ENCODE data around the gene PUSL1.

PUSL1 gene

DNA sequence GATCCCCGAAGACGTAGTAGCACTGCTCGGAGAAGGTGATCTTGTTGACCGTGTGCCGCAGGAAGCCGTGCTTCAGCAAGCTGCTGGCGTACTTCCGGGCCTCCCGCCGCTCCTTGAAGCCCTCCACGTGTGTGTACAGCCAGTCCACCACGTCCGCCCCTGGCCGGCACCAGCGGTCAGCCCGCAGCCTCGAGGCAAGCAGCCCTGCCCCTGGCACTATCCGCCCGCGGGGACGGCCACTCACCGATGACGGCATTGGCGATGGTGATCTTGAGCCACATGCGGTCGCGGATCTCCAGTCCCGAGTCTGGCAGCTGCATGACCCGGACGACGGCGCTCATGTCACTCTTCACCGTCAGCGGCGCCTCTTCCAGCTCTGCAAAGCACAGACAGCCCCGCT is 29.9 kb downstream of the PUSL1 start:
- FAIRE-seq = no peak
- no peak for DNase-seq (ENCODE audit: insufficient read length)
- no peak for TF ChIP-seq POLR2AphosphoS5 (IDR thresholded peaks at IDR 0.05; ENCODE audit: low read depth, low read length)
- no peak for TF ChIP-seq TAF1 (IDR thresholded peaks at IDR 0.05; ENCODE audit: borderline replicate concordance, low read depth, low read length)
- TF ChIP-seq POLR2A (IDR thresholded peaks at IDR 0.05; ENCODE audit: low read depth, low read length) = no peak

DNA sequence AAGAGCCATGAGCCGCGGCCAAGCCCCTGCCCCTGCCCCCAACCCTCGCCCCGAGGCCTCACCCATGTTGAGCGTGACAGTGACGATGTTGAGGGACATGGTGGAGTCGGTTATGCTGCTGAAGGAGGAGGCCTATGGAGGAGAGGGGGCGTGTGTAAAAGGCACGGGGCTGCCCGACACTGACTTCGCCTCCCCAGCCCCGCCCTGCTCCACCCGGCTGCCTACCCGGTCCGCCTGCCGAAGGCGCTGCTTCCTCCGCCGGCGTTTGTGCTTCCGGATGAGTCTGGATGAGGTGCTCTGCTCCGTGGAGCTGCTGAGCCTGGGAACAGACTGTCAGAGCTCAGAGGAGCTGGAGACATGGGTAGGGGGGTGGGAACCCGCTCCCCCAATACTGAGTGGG is 31.8 kb downstream of the PUSL1 start:
- no peak for FAIRE-seq
- no peak for DNase-seq (ENCODE audit: insufficient read length)
- TF ChIP-seq TAF1 (IDR thresholded peaks at IDR 0.05; ENCODE audit: borderline replicate concordance, low read depth, low read length) (no peak), POLR2AphosphoS5 (IDR thresholded peaks at IDR 0.05; ENCODE audit: low read depth, low read length) (no peak), POLR2A (IDR thresholded peaks at IDR 0.05; ENCODE audit: low read depth, low read length) (no peak)

DNA sequence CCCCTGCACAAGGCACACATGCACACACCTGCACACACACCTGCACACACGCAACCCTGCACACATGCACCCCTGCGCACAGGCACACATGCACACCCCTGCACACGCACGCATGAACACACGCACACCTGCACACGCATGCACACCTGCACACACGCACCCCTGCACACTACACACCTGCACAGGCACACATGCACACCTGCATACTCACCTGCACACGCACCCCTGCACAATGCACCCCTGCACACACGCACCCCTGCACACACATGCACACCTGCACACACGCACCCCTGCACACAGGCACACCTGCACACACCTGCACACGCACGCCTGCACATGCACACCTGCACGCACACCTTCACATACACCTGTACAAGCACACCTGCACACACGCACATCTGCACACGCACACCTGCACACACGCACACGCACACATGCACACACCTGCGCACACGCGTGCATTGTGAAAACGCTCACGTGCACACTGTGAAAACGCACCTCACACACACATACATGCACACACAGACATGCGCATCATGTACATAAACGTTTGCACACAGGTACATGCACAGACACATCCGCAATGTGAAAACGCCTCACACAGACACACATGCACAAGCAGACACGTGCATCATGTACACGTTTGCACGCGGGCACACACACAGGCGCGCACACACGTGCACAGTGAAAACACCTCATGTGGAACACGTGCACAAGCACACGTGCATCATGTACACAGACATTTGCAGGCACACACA is 32.6 kb downstream of the PUSL1 start:
- DNase-seq (ENCODE audit: insufficient read length) (no peak), FAIRE-seq (no peak)
- TF ChIP-seq POLR2AphosphoS5 (IDR thresholded peaks at IDR 0.05; ENCODE audit: low read depth, low read length) (no peak), POLR2A (IDR thresholded peaks at IDR 0.05; ENCODE audit: low read depth, low read length) (no peak), TAF1 (IDR thresholded peaks at IDR 0.05; ENCODE audit: borderline replicate concordance, low read depth, low read length) (no peak)

DNA sequence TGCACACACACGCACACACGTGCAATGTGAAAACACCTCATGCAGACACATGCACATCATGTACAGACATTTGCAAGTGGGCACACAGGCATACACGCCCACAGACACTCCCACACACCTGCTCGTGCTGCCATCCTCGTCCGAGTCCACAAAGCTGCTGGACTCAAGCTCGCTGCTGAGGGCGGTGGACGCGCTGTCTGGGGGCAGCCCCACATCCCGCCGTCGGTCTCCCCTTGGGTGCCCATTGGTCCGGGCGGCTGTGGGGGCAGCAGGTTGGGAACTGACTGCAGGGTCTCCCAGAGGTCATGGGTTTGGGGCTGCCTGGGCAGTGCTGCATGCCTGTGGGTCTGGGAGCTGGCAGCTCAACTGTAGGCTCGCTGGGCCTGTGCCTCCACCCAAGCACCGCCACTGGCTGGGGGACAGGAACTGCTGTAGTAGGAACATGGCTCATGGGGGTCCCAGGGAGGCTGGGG is 33.2 kb downstream of the PUSL1 start:
- FAIRE-seq (no peak), DNase-seq (ENCODE audit: insufficient read length) (no peak)

DNA sequence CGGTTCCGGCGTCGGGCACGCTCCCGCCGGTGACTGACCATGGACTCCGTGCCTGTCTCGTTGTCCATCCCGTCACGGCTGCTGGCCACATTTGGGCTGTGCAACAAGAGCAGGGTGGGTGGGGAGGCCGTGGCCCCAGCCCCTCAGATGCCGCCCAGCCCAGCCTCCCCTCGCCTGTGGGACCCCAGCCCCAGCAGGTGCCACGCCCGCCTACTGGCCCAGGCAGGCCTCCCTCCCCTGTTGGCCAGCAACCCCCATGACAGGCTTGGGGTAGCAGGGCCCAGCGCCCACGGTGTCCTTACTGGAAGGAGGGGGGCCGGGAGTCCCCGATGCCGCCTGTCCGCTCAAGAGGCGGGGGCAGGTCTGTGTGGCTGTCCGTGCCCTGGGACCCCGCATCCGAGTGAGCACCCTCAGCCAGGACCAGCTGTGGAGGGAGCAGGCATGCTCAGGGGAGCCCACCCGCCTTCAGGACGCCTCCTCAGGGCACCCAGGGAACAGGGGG is 33.7 kb downstream of the PUSL1 start:
- no peak for FAIRE-seq
- DNase-seq (ENCODE audit: insufficient read length) = no peak
- no peak for TF ChIP-seq TAF1 (IDR thresholded peaks at IDR 0.05; ENCODE audit: borderline replicate concordance, low read depth, low read length)
- TF ChIP-seq POLR2AphosphoS5 (IDR thresholded peaks at IDR 0.05; ENCODE audit: low read depth, low read length) = no peak
- TF ChIP-seq POLR2A (IDR thresholded peaks at IDR 0.05; ENCODE audit: low read depth, low read length) = no peak

More for the DNA sequence above, 33.2 kb downstream of the PUSL1 start:
- TF ChIP-seq TAF1 (IDR thresholded peaks at IDR 0.05; ENCODE audit: borderline replicate concordance, low read depth, low read length) = no peak
- no peak for TF ChIP-seq POLR2A (IDR thresholded peaks at IDR 0.05; ENCODE audit: low read depth, low read length)
- peak; percentile 32; the same call in 1 of the 2 replicates for TF ChIP-seq POLR2AphosphoS5 (IDR thresholded peaks at IDR 0.05; ENCODE audit: low read depth, low read length)

DNA sequence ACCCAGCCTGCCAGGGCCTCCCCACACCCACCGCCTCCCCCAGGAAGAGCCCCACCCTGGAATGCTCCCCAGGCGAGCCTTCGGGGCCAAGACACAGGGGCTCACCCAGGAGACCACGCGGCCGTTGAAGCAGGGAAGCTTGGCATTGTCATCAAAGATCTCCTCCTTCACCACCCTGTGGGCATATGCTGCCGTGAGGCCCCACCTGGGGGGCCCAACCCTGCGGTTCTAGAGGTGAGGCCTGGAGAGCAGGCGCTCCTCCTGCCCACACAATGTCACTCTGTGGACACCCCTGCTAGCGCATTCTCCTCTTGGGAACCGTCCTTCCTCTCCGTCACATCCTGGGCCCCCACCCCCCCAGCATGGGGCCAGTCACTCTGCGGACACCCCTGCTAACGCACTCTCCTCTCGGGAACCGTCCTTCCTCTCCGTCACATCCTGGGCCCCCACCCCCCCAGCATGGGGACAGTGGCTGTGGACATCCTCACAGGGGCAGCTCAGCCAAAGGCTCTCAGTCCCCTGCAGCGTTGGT is 34.3 kb downstream of the PUSL1 start:
- DNase-seq (ENCODE audit: insufficient read length) (no peak), FAIRE-seq (no peak)
- TF ChIP-seq POLR2AphosphoS5 (IDR thresholded peaks at IDR 0.05; ENCODE audit: low read depth, low read length) = no peak
- TF ChIP-seq TAF1 (IDR thresholded peaks at IDR 0.05; ENCODE audit: borderline replicate concordance, low read depth, low read length) = no peak
- TF ChIP-seq POLR2A (IDR thresholded peaks at IDR 0.05; ENCODE audit: low read depth, low read length) = no peak

DNA sequence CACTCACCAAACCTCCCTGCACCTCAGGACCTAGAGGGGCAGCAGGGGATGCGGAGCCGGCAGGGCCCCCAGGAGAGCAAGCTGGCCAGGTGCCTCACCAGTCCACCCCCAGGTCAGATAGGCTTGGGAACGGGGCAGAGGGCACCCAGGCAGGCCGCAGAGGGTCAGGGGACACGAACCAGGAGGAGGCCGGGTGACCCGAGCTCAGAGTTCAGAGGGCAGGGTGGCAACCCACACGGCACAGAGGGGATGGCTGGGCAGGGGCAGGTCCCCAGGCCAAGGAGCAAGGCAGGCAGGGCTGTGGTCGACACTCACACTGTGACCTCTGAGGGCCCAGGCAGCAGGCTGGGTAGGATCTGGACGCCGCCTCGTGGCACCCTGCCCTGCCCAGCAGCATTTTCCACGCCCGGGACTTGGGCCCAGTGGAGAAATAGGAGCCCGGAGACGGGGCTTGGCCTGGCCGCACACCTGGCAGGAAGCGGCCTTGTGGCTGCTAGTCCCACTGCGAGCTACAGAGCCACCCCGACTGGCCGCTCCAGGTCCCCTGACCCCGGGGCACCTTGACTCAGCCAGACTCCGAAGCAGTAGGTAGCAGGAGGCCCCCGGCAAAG is 35.5 kb downstream of the PUSL1 start:
- no peak for DNase-seq (ENCODE audit: insufficient read length)
- no peak for FAIRE-seq
- TF ChIP-seq POLR2A (IDR thresholded peaks at IDR 0.05; ENCODE audit: low read depth, low read length) = no peak
- TF ChIP-seq POLR2AphosphoS5 (IDR thresholded peaks at IDR 0.05; ENCODE audit: low read depth, low read length) = no peak
- TF ChIP-seq TAF1 (IDR thresholded peaks at IDR 0.05; ENCODE audit: borderline replicate concordance, low read depth, low read length) = no peak

DNA sequence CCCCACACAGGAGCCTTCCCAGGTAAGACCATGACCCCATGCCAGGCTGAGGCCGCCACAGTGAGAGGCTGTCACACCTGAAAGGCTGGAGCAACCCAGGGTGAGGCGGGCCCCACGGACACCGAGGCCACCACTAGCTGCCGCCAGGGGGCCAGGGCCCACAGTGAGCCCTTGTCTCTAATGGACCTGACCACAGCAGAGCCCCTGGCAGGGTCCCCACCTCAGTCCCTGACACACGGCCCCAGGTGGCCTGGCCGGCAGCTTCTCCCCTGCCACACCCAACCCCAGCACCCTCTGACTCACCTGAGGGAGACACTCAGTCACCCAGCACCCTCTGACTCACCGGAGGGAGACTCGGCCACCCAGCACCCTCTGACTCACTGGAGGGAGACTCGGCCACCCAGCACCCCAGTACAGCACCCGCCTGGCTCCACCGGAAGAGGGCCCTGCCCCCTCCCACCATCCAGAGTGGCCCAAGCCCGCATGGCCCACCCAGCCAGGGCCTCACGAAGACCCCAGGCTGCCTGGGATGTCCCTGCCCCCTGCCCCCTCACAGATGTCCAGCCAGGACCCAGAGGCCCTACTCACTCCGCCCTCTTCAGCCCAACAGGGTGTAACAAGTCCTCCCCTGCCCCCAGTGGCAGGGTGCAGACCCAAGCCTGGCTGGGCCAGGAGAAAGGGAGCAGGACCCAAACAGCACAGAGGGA is 36.4 kb downstream of the PUSL1 start:
- no peak for FAIRE-seq
- no peak for TF ChIP-seq TAF1 (IDR thresholded peaks at IDR 0.05; ENCODE audit: borderline replicate concordance, low read depth, low read length)
- TF ChIP-seq POLR2AphosphoS5 (IDR thresholded peaks at IDR 0.05; ENCODE audit: low read depth, low read length) = no peak
- no peak for TF ChIP-seq POLR2A (IDR thresholded peaks at IDR 0.05; ENCODE audit: low read depth, low read length)
- no peak for DNase-seq (ENCODE audit: insufficient read length)

DNA sequence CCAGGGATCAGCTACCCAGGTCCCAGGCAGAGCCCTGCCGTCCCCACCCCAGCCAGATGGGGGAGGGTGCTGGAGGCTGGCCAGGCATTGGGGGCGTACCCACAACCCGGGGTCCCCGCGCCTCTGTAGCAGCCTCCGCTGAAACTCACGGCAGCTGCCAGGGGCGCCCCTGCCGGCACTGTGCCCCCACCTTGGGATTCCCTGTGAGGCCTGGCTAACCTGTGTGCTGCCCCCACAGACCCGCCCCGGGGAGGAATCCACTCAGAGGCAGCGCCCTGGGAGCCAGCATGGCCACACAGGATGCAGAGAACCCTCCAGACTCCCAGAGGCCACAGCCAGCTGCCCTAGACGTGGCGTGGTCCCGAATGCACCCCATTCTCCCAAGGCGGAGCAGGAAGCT is 37.0 kb downstream of the PUSL1 start:
- DNase-seq (ENCODE audit: insufficient read length) = no peak
- no peak for FAIRE-seq
- TF ChIP-seq POLR2A (IDR thresholded peaks at IDR 0.05; ENCODE audit: low read depth, low read length) (no peak), POLR2AphosphoS5 (IDR thresholded peaks at IDR 0.05; ENCODE audit: low read depth, low read length) (no peak), TAF1 (IDR thresholded peaks at IDR 0.05; ENCODE audit: borderline replicate concordance, low read depth, low read length) (no peak)

DNA sequence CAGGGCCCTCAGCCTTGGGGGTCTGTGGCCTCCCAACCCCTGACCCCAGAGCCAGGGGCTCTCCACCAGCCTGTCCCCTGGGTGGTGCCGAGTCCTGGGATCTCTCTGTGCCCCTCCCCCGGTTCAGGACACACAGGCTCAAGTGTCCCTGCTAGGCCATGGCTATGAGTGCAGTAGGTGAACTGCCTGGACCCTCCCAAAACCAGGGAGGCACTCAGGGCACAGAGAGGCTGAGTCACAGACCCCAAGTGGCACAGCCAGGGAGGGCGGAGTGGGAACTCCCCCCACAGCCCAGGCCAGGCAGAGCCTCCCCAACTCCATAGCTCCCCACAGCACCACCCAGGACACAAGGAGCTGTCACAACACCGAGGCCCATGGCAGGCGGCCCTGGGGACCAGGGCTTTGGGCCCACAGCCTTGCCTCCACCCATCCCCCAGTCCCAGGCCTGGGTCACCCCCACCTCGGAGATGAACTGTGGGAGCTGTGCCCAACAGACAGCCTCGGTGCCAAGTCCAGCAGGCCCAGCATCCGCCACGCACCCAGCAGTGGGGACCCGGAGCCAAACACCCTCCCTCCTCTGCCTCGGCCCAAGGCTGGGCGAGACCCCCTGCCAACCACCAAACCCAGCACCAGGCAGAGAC is 37.6 kb downstream of the PUSL1 start:
- no peak for DNase-seq (ENCODE audit: insufficient read length)
- TF ChIP-seq POLR2A (IDR thresholded peaks at IDR 0.05; ENCODE audit: low read depth, low read length) (no peak), TAF1 (IDR thresholded peaks at IDR 0.05; ENCODE audit: borderline replicate concordance, low read depth, low read length) (no peak)
- no peak for FAIRE-seq

DNA sequence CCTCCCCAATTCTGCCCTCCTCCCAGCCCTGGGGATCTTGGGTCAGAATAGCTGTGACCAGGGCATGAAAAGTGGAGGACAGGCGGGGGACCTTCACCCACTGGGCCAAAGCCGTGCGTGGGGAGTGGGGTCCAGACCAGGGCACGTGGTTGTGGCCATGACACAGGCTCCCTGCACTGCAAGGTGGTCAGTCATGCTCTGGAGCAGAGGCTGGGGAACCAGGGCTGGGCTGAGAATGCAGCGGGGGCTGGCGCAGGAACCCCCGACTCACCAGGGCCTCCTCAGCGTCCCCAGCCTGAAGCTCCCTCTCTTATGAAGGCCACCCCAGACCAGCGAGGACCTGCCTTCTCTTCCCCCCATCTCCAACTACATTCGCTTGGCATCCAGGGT is 38.1 kb downstream of the PUSL1 start:
- no peak for TF ChIP-seq TAF1 (IDR thresholded peaks at IDR 0.05; ENCODE audit: borderline replicate concordance, low read depth, low read length)
- no peak for TF ChIP-seq POLR2A (IDR thresholded peaks at IDR 0.05; ENCODE audit: low read depth, low read length)
- TF ChIP-seq POLR2AphosphoS5 (IDR thresholded peaks at IDR 0.05; ENCODE audit: low read depth, low read length) = no peak
- no peak for FAIRE-seq
- no peak for DNase-seq (ENCODE audit: insufficient read length)
